Right lobe of liver (tissue), 4 donors: Measurements from ENCODE around the gene P3H2.

Experiments
- CTCF ChIP-seq, 4 donors: fragments of 200-600 bp in 3 of 4; fragments of 450-650 bp in 1 of 4; IDR thresholded peaks; one replicate each; pipeline versions ENCODE4 v1.5.1 to v1.8.0; 2016 to 2022; ENCODE audit warnings: antibody characterized with exemption in 4 of 4, mild to moderate bottlenecking in 2 of 4
- POLR2A ChIP-seq: fragments of 450-650 bp; IDR thresholded peaks from one replicate; pipeline ENCODE4 v1.6.1; 2017; ENCODE audit warnings: antibody characterized with exemption, mild to moderate bottlenecking
- donor health status: DM: no; HTN: no; CAD: no.
- donor health status: DM: no; HTN: no; CAD: no.
- donor health status: DM: no; HTN: yes; CAD: no.

GRCh38 chr3:189967254-189967865 lies 153.3 kb downstream of the P3H2 start:
- TF ChIP-seq POLR2A = no peak
- peak; percentile 81 to 88 (median 86) for TF ChIP-seq CTCF (IDR thresholded peaks at IDR 0.05)
